SJCRH30 (cell line): Measurements from ENCODE around the gene SESTD1. TPM values are rescaled to one million over a fixed set of nuclear protein-coding genes. Genes with fewer than 3 reads are reported as not detected.
A peak's percentile ranks its signal among the peaks of the same experiment; 100 is the strongest.
"Not testable (repeated sequence)": the region's sequence is repeated elsewhere in the genome, so short reads cannot be mapped to it uniquely, and the experiment has no call there.

ENCODE experiments used
- DNase-seq, 2 experiments: peaks; one replicate each; pipeline ENCODE4 v3.0.0-alpha.2; 2015 to 2020
- H3K27ac ChIP-seq: fragments of 250-450 bp; sonication (Bioruptor Pico); 2 replicates; pipeline ENCODE4 v1.5.1; 2020; ENCODE audit warnings: mild to moderate bottlenecking, moderate library complexity
- H3K27me3 ChIP-seq: fragments of 250-450 bp; sonication (Bioruptor Pico); 2 replicates; pipeline ENCODE4 v1.5.1; 2020; ENCODE audit warnings: mild to moderate bottlenecking, moderate library complexity
- H3K36me3 ChIP-seq: fragments of 250-450 bp; sonication (Bioruptor Pico); 2 replicates; pipeline ENCODE4 v1.5.1; 2020; ENCODE audit warnings: mild to moderate bottlenecking, moderate library complexity
- H3K4me1 ChIP-seq: fragments of 250-450 bp; sonication (Bioruptor Pico); 2 replicates; pipeline ENCODE4 v1.5.1; 2020; ENCODE audit warnings: mild to moderate bottlenecking, moderate library complexity
- H3K4me3 ChIP-seq: fragments of 250-450 bp; sonication (Bioruptor Pico); 2 replicates; pipeline ENCODE4 v1.5.1; 2020; ENCODE audit warnings: mild to moderate bottlenecking, moderate library complexity
- H3K9me3 ChIP-seq: fragments of 250-450 bp; sonication (Bioruptor Pico); replicated peaks from 2 replicates; pipeline ENCODE4 v1.5.1; 2020; ENCODE audit warnings: mild to moderate bottlenecking, moderate library complexity
- total RNA-seq: library from RNA; depleted of rRNA; stranded (reverse); fragments of >200 nt; shearing (Covaris generic); gene quantifications from 2 replicates; pipeline ENCODE4 v1.2.3, GENCODE V29; 2014

Gene SESTD1
- total RNA-seq, 1 experiment from 2014 or later = 24.5 TPM

GRCh38 chr2:179237209-179237946 is 27.3 kb downstream of the SESTD1 start:
- DNase-seq = peak in 1 of 2 experiments; percentile 7
- H3K27ac ChIP-seq = no peak overlapping the region
- peaks cover 4% of the 10 kb centered on the region; the same call in 1 of the 2 replicates for H3K4me1 ChIP-seq
- no peaks in the 10 kb centered on the region; the same call in 1 of the 2 replicates for H3K9me3 ChIP-seq
- H3K36me3 ChIP-seq = no peaks in the 10 kb centered on the region
- H3K27me3 ChIP-seq = no peaks in the 10 kb centered on the region
- no peak overlapping the region for H3K4me3 ChIP-seq

- H3K9me3 ChIP-seq = no peaks in the 10 kb centered on the region
- H3K27me3 ChIP-seq = no peaks in the 10 kb centered on the region
- H3K4me1 ChIP-seq = peaks cover 4% of the 10 kb centered on the region; the same call in 1 of the 2 replicates
- H3K36me3 ChIP-seq = no peaks in the 10 kb centered on the region
- no peak overlapping the region for H3K27ac ChIP-seq
- DNase-seq = no peak
- no peak overlapping the region for H3K4me3 ChIP-seq
These were observed 29.0 kb downstream of the SESTD1 start for GRCh38 chr2:179235463-179236108.

GRCh38 chr2:179234658-179235240 is 29.9 kb downstream of the SESTD1 start:
- Histone ChIP-seq H3K27ac (no peak overlapping the region), H3K36me3 (no peaks in the 10 kb centered on the region), H3K27me3 (no peaks in the 10 kb centered on the region), H3K9me3 (no peaks in the 10 kb centered on the region), H3K4me1 (peaks cover 4% of the 10 kb centered on the region; the same call in 1 of the 2 replicates), H3K4me3 (no peak overlapping the region)
- DNase-seq = no peak

GRCh38 chr2:179233626-179234430 is 30.8 kb downstream of the SESTD1 start:
- Histone ChIP-seq H3K27me3 (no peaks in the 10 kb centered on the region), H3K27ac (no peak overlapping the region), H3K4me1 (peaks cover 4% of the 10 kb centered on the region; the same call in 1 of the 2 replicates), H3K9me3 (no peaks in the 10 kb centered on the region), H3K4me3 (no peak overlapping the region), H3K36me3 (no peaks in the 10 kb centered on the region)
- no peak for DNase-seq

- no peak for DNase-seq
- no peaks in the 10 kb centered on the region for H3K36me3 ChIP-seq
- no peaks in the 10 kb centered on the region for H3K27me3 ChIP-seq
- H3K4me1 ChIP-seq = peaks cover 4% of the 10 kb centered on the region; the same call in 1 of the 2 replicates
- H3K4me3 ChIP-seq = no peak overlapping the region
- no peaks in the 10 kb centered on the region for H3K9me3 ChIP-seq
- H3K27ac ChIP-seq = no peak overlapping the region
These were observed 31.5 kb downstream of the SESTD1 start for GRCh38 chr2:179233083-179233490.

GRCh38 chr2:179226961-179227259 is 37.7 kb downstream of the SESTD1 start:
- Histone ChIP-seq H3K36me3 (no peaks in the 10 kb centered on the region), H3K27me3 (no peaks in the 10 kb centered on the region), H3K9me3 (no peaks in the 10 kb centered on the region), H3K4me1 (no peaks in the 10 kb centered on the region), H3K27ac (no peak overlapping the region), H3K4me3 (no peak overlapping the region)
- DNase-seq = no peak

- Histone ChIP-seq H3K27me3 (no peaks in the 10 kb centered on the region), H3K36me3 (no peaks in the 10 kb centered on the region), H3K4me3 (no peak overlapping the region), H3K4me1 (no peaks in the 10 kb centered on the region), H3K9me3 (no peaks in the 10 kb centered on the region), H3K27ac (no peak overlapping the region)
- no peak for DNase-seq
These were observed 38.2 kb downstream of the SESTD1 start for GRCh38 chr2:179226203-179226960.

- Histone ChIP-seq H3K4me3 (no peak overlapping the region), H3K27ac (no peak overlapping the region), H3K27me3 (no peaks in the 10 kb centered on the region), H3K9me3 (no peaks in the 10 kb centered on the region), H3K4me1 (no peaks in the 10 kb centered on the region), H3K36me3 (no peaks in the 10 kb centered on the region)
- no peak for DNase-seq
These were observed 40.3 kb downstream of the SESTD1 start for GRCh38 chr2:179224361-179224760.

- Histone ChIP-seq H3K4me3 (no peak overlapping the region), H3K27me3 (no peaks in the 10 kb centered on the region), H3K27ac (no peak overlapping the region), H3K9me3 (no peaks in the 10 kb centered on the region), H3K36me3 (no peaks in the 10 kb centered on the region), H3K4me1 (no peaks in the 10 kb centered on the region)
- DNase-seq = no peak
These were observed 42.6 kb downstream of the SESTD1 start for GRCh38 chr2:179222076-179222475.

- no peak overlapping the region for H3K4me3 ChIP-seq
- H3K4me1 ChIP-seq = no peaks in the 10 kb centered on the region
- peak; percentile 58 to 81 for DNase-seq
- no peaks in the 10 kb centered on the region for H3K36me3 ChIP-seq
- H3K27ac ChIP-seq = no peak overlapping the region
- H3K27me3 ChIP-seq = no peaks in the 10 kb centered on the region
- H3K9me3 ChIP-seq = no peaks in the 10 kb centered on the region
These were observed 45.6 kb downstream of the SESTD1 start for GRCh38 chr2:179218848-179219594.

GRCh38 chr2:179214671-179215070 is 50.0 kb downstream of the SESTD1 start:
- H3K36me3 ChIP-seq, H3K27ac ChIP-seq, H3K27me3 ChIP-seq, H3K9me3 ChIP-seq, H3K4me3 ChIP-seq, DNase-seq, H3K4me1 ChIP-seq: not testable (repeated sequence)

GRCh38 chr2:179211355-179211754 is 53.3 kb downstream of the SESTD1 start:
- Histone ChIP-seq H3K4me1 (no peaks in the 10 kb centered on the region), H3K27ac (no peak overlapping the region), H3K36me3 (no peaks in the 10 kb centered on the region), H3K4me3 (no peak overlapping the region), H3K27me3 (no peaks in the 10 kb centered on the region), H3K9me3 (no peaks in the 10 kb centered on the region)
- DNase-seq = no peak

- not testable (repeated sequence) for H3K9me3 ChIP-seq, H3K36me3 ChIP-seq, H3K4me1 ChIP-seq, H3K4me3 ChIP-seq, H3K27ac ChIP-seq, DNase-seq, H3K27me3 ChIP-seq
These were observed 56.4 kb downstream of the SESTD1 start for GRCh38 chr2:179208277-179208676.

GRCh38 chr2:179207047-179207446 is 57.6 kb downstream of the SESTD1 start:
- no peaks in the 10 kb centered on the region for H3K27me3 ChIP-seq
- no peak overlapping the region for H3K27ac ChIP-seq
- no peak for DNase-seq
- no peak overlapping the region for H3K4me3 ChIP-seq
- no peaks in the 10 kb centered on the region for H3K9me3 ChIP-seq
- no peaks in the 10 kb centered on the region for H3K4me1 ChIP-seq
- no peaks in the 10 kb centered on the region for H3K36me3 ChIP-seq
